ENCODE data around the gene RANBP3. TPM values are rescaled to one million over a fixed set of nuclear protein-coding genes. Genes with fewer than 3 reads are reported as not detected.
A peak's percentile ranks its signal among the peaks of the same experiment; 100 is the strongest.

Gene RANBP3
- total and polyA plus RNA-seq, 2 of the 8 experiments (the other 6 are each of a cell fraction or from before 2014, with no cell fraction given) = 95.4 to 122 TPM

DNA sequence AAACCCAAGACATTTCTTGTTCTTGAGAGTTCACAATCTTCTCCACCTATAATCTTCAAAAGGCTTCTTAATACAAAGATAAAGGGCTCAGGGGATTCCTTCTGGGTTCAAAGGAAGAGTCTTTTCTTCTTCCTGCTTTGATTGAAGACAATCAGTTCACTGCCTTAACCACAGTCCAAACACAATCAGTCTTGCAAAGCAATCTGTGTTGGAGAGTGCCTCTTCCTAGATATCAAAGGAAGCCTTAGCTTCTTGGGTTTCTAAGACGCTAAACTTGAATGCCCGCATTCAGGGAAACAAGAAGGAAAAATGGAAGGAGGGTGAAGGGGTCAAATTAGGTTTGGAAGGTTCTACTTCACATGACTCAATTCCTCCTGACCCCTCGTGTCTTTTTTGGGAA, 27.2 kb downstream of the RANBP3 start:
- Histone ChIP-seq H3K23ac (ENCODE audit: insufficient read length) (no peak overlapping the region), H2BK120ac (replicated peaks; ENCODE audit: low read depth, low read length) (no peak overlapping the region), H3K4me3 (ENCODE audit: extremely low read depth in 1 of 4, insufficient read depth in 2 of 4, low read depth in 3 of 4, low read length in 4 of 4) (peak overlapping the region in 1 of 4 experiments; percentile 28; a peak in 1 of 8 replicates), H3K27me3 (replicated peaks in 1 of 4; ENCODE audit: control insufficient read depth in 3 of 4, extremely low read depth in 1 of 4, insufficient read depth in 3 of 4, low read length in 3 of 4) (no peaks in the 10 kb centered on the region; a peak in 1 of 7 replicates), H3K9me3 (ENCODE audit: insufficient read depth in 2 of 2, low read depth in 1 of 2, low read length in 1 of 2) (no peaks in the 10 kb centered on the region), H3K79me2 (ENCODE audit: control insufficient read depth in 1 of 2, insufficient read depth in 2 of 2, low read length in 2 of 2) (peaks cover 2 to 87% of the 10 kb centered on the region in 2 experiments; a peak in 3 of 4 replicates), H4K20me1 (replicated peaks in 1 of 2; ENCODE audit: control insufficient read depth in 1 of 2, insufficient read depth in 2 of 2, low read length in 2 of 2) (peaks cover 38 to 42% of the 10 kb centered on the region in 2 experiments), H2BK20ac (ENCODE audit: low read length) (no peak overlapping the region), H3K23me2 (ENCODE audit: low read depth, low read length) (no peaks in the 10 kb centered on the region), H3K36me3 (ENCODE audit: control insufficient read depth in 2 of 4, insufficient read depth in 4 of 4, low read length in 3 of 4) (peaks cover 0 to 3% (median 0%) of the 10 kb centered on the region in 4 experiments; a peak in 1 of 8 replicates), H3K9ac (replicated peaks in 1 of 4; ENCODE audit: extremely low read depth in 1 of 4, low read depth in 3 of 4, low read length in 3 of 4) (no peak overlapping the region), H3K14ac (ENCODE audit: insufficient read length) (no peak overlapping the region), H3K79me1 (ENCODE audit: low read depth, low read length) (peaks cover 30% of the 10 kb centered on the region), H4K5ac (ENCODE audit: insufficient read length, low read depth, low read length) (no peak overlapping the region), H4K8ac (ENCODE audit: extremely low read depth, insufficient read depth, low read length) (no peak overlapping the region), H2BK15ac (ENCODE audit: low read length) (no peak overlapping the region), H2BK5ac (ENCODE audit: low read depth, low read length) (no peak overlapping the region), H3K18ac (ENCODE audit: extremely low read depth, low read length) (peak overlapping the region; percentile 22; the same call in 1 of the 2 replicates), H2AK5ac (ENCODE audit: low read depth, low read length) (no peak overlapping the region), H3K56ac (replicated peaks; ENCODE audit: insufficient read length, low read depth, low read length) (no peak overlapping the region), H2BK12ac (ENCODE audit: low read depth, low read length) (no peak overlapping the region), H2AFZ (ENCODE audit: low read length) (no peak overlapping the region), H4K91ac (replicated peaks; ENCODE audit: insufficient read length, low read length) (no peak overlapping the region), H3K4me2 (ENCODE audit: insufficient read depth in 1 of 2, low read depth in 2 of 2, low read length in 2 of 2) (peak overlapping the region; percentile 54 to 65; a peak in 3 of 4 replicates), H3K4ac (replicated peaks; ENCODE audit: insufficient read length, low read depth, low read length) (no peak overlapping the region), H3K27ac (ENCODE audit: low read depth, low read length) (no peak overlapping the region), H3K4me1 (replicated peaks in 1 of 4; ENCODE audit: control insufficient read depth in 3 of 4, insufficient read depth in 4 of 4, low read length in 3 of 4) (peaks cover 31 to 54% (median 38%) of the 10 kb centered on the region in 4 experiments)
- ChIA-PET CTCF (ENCODE audit: partially characterized antibody) (interaction anchor here (0.6 to 6.0 kb wide), 6 partner anchors 9 to 715 kb away, joined by 3 to 48 read pairs (median 5); no protein-coding TSS in a partner anchor), POLR2A (ENCODE audit: partially characterized antibody) (interaction anchor here (1.0 to 4.0 kb wide), 5 partner anchors 10 to 122 kb away, joined by 3 to 13 read pairs (median 7); partner anchors contain the start of gene NDUFA11)
- 69% methylated on average over 3 of the region's 3 CpGs; no CpG with 5 or more reads in 1 of the 2 experiments for WGBS, 2 experiments (ENCODE audit: extremely low coverage in 1 of 2, insufficient coverage in 1 of 2, insufficient read length in 1 of 2, insufficient replicate concordance in 2 of 2, low coverage in 1 of 2, low lambda C conversion rate in 2 of 2, missing lambda C conversion rate in 1 of 2)
- no peak for DNase-seq (ENCODE audit: low read depth in 1 of 2, low spot score in 2 of 2)
- no peak for FAIRE-seq
- no peak for TF ChIP-seq SP2 (IDR thresholded peaks at IDR 0.05; ENCODE audit: low read length)
- TF ChIP-seq KDM1A (IDR thresholded peaks at IDR 0.05; ENCODE audit: borderline replicate concordance, low read length) = no peak
- no peak for TF ChIP-seq JUN (IDR thresholded peaks at IDR 0.05; ENCODE audit: low read depth, low read length)
- TF ChIP-seq YY1 (IDR thresholded peaks at IDR 0.05; ENCODE audit: low read depth, low read length) = no peak
- TF ChIP-seq SIX5 (IDR thresholded peaks at IDR 0.05; ENCODE audit: low read depth, low read length) = no peak
- TF ChIP-seq SP1 (IDR thresholded peaks at IDR 0.05; ENCODE audit: low read depth, low read length) = no peak
- no peak for TF ChIP-seq KDM5A (IDR thresholded peaks at IDR 0.05; ENCODE audit: low read length)
- no peak for TF ChIP-seq GTF2F1 (IDR thresholded peaks at IDR 0.05; ENCODE audit: borderline replicate concordance, low read depth, low read length)
- TF ChIP-seq SIN3A (conservative IDR thresholded peaks at IDR 0.05 in 1 of 2, IDR thresholded peaks at IDR 0.05 in 1 of 2; ENCODE audit: low read depth in 1 of 2, low read length in 2 of 2) = no peak
- no peak for TF ChIP-seq EGR1 (IDR thresholded peaks at IDR 0.05; ENCODE audit: borderline replicate concordance, low read depth, low read length)
- no peak for TF ChIP-seq JUND (IDR thresholded peaks at IDR 0.05; ENCODE audit: low read length)
- TF ChIP-seq SIRT6 (IDR thresholded peaks at IDR 0.05; ENCODE audit: low read length) = no peak
- no peak for TF ChIP-seq CBX5 (IDR thresholded peaks at IDR 0.05; ENCODE audit: low read depth, low read length)
- TF ChIP-seq CBX8 (IDR thresholded peaks at IDR 0.05; ENCODE audit: borderline replicate concordance, low read depth, low read length) = no peak

All from H1 (cell line).